ENCODE data around the gene ARHGAP21.

DNA sequence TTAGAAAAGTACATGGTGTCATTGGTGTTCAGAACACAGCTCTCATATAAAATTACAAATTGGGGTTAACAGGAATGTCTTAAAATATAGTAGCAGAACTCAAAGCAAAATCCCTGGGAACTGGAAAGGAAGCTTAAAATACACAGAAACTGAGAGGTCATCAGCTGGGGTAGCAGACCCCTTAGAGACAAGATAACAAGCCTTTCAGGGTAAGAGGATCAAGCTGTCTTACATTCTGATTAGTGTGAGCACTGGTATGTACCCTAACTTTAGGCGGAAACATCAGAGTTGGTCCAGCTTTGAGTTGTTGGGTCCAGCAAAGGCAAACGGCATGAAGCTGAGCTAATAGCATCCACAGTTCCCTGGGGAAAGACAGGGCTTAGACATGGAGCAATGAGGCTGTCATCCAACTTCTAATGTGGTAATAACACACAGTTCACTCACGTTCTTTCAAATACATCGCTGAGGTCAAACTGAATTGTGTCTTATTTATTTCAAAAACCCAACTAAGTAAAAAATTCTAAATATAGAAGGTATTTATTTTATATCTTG is 32.6 kb downstream of the ARHGAP21 start:
- TF ChIP-seq EZH2 (IDR thresholded peaks at IDR 0.05; ENCODE audit: low read length, unreplicated experiment): no peak
- TF ChIP-seq CTCF (conservative IDR thresholded peaks at IDR 0.05; ENCODE audit: low read depth, low read length): no peak
